ENCODE measurements around the gene WIZ.

The WIZ gene

DNA sequence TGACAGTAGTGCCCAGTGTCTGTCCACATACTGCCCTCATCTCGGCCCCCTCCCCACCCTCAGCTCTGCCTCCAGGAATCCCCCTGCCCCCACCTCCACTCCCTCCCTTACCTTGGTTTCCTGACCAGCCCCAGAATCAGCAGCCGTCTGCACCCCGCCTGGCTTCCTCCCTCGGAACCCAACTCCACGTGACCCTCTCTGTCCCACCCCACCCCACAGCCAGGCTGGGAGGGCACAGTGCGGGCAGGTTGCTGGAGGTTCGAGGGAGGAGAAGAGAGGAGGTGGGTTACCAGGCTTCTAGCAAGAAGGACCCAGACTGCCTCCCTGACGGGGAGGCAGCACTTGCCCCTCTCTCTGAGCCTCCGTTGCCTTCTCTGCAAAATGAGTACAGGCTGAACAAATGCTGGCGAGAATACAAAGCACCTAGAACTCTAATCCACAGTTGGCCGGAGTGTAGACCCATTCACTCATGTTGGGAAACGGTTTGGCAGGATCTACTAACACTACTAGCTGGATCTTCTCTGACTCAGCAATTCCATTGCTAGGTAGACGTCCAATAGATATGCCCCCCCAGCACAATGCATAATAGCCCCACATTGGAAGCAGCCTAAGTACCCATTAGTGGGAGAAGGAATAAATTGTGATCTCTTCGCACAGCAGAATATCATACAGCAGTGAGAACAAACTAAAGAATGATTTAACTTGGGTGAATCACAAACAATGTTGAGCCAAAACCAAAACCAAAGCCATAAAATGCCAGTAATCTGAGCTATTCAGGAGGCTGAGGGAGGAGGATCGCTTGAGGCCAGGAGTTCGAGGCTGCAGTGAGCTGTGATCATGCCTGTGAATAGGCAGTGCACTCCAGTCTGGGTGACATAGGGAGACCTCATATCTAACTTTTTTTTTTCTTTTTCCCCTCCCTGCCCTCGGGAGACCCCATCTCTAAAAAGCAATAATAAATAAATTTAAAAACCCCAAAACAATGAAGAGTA lies 14.9 kb upstream of the WIZ start, which contains the start of gene RASAL3:
Gene RASAL3, minus strand, starts transcription at position 151 of the 992 bp plus-strand sequence. CDS start 186 bp downstream, outside the sequence.
- DNase-seq = peak; percentile 84

DNA sequence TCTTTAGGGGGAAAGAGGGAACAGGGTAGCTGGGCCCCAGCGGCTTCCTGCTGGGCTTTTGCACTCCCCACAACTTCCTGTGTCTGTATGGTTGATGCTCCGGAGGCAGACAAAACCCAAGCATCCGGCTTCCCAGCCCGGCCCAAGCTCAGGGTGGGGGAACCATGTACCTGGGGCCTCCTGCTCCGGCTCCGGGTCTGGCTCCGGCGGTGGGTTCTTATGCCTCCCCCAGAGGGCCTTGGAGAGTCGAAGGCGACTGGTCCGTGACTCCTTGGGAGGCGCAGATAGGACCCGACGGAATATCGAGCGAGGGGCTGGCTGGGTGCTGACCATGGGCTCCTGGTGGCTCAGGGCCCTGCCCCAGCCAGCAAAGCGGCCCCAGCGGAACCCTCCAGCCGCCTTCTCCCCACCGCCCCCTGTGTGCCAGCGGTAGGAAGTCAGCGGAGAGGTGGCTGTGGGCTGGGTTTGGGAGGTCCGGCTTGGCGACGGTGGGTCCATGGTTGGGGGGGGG lies 14.2 kb upstream of the WIZ start:
- peak; percentile 89 for DNase-seq

DNA sequence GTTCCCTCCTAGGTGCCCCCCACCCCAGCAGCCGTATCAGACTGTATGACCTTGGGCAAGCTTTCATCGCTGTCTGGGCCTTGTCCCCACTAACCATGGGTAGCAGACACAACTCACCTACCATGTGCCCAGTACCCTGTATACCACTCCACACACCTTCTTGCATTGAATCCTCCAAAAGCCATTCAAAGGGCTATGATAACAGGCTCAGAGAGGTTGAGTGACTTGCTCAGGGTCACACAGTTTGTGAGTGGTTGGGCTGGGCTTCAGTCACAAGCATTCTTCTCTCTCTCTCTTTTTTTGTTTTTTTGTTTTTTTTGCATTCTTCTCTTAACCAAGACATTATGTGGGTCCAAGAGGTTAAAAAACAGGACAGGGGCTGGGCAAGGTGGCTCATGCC lies 11.9 kb upstream of the WIZ start:
- DNase-seq = no peak

DNA sequence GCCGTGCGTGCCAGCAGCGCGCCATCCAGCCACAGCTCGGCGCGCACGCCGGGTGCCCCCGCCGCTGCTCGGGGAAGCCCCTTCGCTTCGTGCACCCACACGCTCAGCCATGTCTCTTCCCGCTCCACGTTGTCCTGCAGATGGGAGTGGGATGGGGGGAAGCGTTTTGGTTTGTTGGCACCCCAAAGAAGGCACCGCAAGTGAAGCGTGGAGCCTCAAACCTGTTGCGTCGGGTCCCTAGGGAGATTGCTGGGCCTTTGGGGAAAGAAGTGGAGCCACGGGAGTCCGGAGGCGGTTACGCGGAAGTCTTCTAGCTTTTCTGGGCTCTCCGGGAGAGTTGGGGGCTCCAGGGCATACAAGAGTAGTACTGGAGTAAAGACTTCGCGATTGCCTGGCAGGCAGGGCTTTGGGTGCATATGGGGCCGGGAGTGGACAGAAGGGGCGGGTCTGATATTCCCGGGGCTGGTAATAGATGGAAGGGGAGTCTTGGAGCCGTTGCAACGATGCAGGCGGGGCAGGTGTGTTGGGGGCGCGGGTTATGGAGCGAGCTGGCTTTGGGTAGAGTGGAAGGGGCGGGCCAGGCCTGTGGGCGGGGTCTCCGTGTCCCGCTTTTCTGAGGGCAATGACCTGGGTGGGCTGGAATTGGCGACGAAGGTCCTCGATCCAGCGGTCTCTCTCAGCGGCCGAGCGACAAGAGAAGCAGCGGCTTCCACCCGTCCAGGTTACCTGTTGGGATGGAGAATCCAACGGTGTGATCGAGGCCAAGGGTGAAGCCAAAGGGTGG lies 8.1 kb upstream of the WIZ start:
- no peak for DNase-seq

DNA sequence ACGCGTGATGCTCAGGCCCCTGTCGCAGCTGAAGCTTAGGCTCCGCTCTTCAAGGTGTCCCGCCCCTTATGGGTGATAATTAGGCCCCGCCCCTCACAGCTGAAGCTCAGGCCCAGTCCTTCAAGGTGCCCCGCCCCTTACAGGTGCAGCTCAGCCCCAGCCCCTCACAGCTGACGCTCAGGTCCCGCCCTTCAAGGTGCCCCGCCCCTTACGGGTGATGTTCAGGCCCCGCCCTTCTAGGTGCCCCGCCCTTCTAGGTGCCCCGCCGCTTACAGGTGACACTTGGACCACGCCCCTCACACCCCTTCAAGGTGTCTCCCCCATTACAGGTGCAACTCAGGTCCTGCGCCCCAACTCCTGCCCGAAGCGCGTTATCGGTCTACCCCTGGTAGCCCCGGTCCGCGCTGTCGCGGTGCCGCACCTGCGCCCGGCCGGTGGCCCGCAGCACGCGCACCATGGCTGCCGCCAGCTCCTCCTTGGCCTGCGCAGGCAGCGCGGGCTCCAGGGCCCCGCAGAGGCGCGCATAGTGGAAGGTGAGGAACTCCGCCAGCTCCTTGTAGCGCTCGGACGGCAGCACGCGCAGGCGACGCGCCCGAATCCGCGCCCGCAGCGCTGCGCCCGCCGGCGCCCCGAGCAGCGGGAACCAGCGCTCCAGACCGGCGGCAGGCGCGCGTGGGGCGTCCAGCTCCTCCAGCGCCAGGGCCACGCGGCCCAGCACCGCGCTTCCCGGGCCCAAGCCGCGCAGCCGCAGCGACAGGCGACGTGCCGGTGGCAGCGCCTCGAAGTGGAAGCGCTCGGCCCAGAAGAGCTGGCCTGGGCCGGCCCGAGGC lies 7.3 kb upstream of the WIZ start:
- DNase-seq = no peak

DNA sequence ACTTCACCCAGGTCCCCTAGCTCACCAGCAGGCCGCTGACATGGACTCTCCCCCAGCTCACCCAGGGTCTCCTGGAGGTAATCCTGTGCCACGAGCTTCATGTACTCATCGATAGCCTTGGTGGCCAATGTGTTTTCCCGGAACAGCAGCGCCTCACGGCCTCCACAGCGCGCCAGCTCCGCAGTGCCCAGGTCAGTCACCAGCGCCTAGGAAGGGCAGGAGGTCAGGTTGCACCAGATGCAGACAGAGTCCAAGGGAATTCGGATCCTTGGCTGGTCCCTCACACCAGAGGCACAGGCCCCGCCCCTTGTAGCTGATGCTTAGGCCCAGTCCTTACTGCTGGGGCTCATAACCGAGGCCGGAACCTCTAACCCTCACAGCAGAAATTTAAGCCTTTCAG lies 6.7 kb upstream of the WIZ start:
- DNase-seq = no peak

DNA sequence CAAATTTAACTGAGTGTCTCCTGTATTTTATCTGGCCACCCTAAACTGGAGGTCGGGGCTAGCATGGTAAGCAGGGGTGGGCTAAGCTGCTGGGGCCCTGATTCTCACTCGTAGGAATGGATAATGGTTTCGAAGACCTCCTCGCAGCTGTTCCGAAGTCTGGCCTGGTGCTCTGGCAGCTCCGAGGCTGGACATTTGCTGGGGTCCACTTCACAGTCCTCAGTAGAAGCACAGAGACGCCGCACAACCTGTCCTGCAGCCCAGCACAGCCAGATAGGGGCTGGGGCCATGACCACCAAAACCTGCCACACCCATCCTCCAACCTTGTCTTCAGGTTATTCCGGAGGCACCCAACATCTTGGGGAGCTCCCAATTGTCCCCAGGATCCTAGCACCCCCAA lies 6.2 kb upstream of the WIZ start:
- DNase-seq = no peak

DNA sequence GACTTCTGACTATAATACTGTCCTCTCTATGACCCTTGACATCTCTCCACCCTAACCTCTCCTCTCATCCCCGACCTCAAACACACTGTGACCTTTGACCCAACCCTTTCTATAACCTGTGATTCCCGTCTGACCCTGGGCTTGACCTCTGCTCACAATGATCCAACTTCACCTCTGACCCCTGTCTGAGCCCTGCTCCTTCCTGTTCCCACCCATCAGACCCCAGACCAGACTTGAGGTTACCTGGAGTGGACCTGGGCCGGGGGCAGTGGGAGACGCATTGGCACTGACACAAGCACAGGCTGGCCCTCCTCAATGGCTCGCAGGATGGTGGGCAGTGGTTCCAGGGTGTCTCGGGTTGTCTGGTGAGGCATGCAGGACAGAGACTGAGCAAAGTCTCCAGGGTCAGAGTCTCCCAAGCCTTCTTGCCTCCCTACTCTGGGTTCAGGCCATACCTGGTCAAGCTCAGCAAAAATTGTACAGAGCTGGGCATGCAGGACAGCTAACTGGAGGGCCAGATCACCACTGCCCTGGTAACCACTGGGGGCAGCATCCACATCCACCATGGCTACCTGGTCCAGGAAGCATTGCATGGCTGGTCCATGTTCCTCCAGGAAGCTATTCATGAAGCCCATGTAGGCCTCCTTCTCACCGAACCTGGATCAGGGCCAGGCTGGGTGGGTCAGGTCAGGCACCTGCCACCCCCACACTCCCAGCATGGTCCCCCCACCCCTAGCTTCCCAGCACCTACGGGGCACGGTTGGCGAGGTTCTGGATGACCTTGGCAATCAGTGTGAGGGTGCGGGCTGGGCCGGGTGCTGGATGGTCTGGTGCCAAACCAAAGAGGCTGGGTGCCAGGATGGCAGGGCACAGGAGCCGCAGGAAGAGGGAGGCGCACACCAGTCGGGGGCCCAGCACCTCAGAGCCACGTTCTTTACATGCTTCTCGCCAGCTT lies 4.4 kb upstream of the WIZ start:
- no peak for DNase-seq

DNA sequence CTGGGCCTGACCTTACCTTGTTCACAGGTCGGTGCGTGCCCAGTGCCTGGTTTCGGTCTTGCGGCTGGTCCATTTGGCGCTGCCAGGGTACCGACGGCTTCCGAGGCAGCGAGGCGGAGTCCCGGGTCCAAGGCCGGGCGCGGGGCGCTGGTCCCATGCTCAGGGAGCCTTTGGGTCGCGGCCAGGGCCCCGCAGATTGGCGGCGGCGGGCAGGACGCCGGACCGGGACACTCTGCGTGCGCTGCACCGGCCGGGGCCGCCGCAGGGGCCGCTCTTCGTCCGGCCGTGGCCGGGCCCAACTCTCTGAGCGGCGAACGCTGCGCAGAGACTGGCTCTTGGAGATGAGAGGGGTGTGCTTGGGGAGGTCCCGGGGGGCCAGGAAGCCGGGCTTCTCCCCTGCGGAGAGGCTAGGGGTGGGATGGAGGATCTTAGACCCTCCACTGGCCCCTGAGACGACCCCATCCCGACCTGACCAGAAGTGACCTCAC lies 3.4 kb upstream of the WIZ start:
- no peak for DNase-seq

DNA sequence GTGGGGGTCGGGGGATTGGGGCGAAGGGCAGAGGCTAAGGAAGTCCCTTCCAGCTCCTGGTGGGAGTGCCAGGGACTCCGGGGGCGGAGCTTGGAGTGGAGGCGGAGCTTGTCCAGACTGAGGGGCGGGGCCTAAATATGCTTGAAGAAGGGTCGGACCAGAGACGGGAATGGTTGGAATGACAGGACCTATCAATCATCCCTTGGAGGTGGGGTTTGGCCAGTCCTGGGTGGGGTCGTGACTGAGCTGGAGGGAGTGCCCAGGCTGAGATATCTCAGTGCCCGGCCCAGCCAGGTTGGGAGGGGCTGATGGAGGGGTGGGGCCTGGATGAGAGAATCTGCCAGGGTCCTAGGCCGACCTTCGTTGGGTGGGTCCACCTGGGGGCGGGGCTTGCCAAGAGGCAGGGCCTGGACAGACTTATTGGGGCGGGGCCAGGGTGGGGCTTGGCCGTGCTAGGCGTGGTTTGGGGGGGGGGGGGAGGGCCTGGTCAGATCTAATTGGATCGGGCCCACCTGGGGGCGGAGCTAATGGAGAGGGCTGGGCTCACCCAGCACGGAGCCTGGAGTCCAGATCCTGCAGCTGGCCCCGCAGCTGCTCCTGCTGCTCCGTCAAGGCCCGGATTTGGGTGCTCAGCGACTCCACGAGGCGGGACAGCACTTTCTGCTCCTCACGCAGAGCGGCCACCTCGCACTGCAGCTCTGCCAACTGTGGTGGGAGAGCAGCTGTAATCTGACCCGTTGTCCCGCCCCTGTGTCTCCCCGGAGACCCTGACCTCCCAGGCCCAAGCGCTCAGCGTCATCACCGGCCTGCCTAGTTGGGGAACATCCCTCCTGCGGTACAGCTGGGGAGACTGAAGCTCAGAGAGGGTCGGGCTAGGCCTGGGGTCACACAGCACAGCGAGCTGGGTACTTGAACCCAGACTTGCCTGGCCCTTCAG lies 2.6 kb upstream of the WIZ start:
- no peak for DNase-seq

DNA sequence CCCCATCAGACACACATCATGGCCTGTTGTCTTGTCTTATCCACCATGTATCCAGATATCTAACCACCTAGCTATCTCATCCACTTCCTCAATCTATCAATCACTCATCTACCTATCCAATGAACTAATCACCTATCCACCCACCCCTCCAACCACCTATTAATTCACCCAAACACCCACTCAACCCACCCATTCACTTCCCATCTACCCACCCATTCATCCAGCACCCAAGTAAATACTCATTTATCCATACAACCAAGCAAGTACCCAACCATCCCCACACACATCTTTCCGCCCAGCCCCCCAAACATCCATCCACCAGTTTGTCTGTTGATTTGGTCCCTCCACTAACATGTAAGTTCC lies 753 bp upstream of the WIZ start:
- no peak for DNase-seq

DNA sequence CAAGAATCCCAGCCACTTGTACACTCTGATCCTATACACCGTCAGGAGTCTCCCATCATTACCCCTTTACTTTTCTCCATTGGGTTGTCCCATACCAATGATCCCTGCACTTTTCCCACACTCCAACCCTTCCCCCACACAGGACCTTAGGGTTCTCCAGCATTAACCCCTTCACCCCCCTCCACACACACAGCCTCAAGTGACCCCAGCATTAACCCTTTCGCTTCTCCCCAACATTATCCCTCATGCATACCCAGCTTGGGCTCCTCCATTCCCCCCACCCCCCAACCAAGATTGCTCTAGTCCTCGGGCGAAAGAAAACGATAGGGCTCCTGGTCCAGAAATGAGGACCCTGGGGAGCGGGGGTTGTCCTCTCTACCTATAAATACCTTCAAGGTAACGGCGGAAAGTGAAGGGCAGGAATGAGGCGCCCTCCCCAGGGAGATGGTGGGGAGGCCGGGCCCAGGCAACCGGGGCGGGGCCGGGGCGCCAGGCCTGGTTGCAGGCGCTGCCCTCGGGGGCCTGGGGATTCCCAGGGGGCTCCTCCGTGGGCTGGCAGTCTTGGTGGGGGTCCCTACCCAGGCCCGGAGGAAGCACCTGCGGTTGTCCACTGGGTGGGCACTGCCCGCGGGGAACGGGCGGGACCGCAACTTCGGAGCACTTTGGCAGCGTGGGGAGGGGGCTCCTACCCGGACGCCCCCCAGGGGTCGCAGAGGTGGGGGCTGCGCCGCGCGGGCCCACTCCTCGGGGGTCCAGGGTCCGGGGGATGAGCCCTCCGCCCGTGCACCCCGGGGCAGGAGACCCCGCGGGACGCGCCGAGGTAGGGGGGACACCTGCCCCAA lies 757 bp downstream of the WIZ start:
- no peak for DNase-seq

DNA sequence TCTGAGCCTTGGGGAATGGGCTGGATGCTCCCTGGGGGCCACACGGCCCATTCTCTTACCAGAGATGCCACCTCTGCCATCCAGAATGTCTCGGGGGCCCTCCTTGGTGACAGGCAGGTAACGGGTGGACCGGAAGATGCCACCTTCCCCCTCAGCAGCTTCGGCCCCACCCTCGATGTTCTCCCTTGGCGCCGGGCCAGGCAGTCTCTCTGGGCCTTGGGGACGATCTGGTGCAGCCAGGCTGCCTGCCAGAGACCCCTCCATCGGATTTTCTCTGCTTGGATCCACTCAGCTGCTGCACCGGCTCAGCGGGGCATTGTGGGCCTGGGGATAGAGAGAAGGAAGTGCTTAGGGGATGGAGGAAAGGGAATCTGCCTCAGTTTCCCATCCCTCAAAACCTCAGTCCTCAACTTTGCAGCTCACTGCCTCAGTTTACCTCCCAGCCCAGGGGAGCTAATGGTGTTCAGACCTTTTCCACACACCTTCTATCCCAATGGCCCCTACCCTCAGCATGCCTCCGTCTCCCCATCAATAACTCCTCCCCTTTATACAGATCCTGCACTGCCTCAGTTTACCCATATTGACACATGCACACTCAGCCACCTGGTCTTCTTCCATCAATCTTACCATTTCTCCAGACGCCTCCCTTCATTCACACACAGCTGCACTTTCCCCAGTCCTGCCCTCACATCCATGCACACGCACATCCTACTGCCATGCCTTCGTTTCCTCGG lies 1.5 kb downstream of the WIZ start:
- DNase-seq = no peak

DNA sequence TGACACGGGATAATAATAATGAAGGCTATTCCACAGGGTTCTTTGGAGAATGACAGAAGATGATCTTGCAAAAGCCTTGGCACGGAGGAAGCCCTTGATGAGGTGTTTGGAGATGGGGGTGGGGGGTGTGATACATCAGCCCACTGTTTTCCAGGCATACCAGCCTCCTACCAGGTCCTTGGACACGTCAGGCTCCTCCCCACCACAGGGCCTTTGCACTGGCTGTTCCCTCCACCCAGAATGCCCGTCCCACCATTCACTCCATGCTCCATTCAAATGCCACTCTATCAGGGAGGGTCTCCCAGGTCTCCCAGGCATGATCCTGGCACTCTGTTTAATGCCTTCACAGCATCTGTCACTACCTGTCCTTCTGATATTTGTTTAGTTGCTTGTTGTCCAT lies 2.7 kb downstream of the WIZ start:
- no peak for DNase-seq

DNA sequence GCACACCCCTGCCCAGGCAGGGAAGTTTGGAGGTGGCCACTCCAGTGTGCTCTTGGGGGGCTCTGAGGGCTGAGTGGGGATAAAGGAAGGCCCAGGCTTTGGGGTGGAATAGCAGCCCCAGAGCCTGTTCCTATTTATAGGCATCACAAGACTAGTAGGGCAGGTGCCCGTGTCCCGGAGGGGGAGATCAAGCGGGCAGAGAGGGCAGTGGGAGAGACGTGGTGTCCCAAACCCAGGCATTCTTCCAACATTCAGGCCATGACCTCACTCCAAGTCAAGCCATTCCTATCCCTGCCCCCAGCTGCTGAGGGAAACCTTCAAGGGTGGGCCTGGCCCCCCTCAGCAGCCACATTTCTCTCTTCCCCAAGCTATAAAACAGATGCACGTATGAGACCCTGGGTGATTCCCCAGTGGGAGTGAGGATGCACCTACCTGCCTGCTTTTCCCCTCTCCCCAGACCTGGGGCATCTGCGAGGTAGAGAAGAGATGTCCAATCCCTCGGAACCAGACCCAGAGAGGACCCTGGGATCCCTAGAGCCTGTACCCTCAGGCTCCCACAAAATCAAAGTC lies 3.9 kb downstream of the WIZ start:
- no peak for DNase-seq

DNA sequence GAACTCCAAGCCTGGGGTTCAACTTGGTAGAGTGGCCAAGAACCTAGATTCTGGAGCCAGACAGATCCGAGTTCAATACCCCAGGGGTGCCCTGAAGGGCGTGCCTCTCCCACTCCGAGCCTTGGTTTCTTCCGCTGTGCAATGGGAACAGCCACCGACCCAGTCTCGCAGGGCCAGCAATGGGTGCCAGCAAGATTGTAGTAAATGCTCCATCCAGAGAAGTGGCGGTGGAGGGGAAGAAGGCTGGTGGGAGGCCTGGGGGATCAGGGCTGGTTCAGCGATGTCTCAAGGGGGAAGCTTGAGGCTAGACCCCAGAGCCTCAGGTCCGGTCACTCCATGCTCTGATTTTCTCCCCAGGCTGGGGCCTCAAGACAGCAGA lies 4.5 kb downstream of the WIZ start:
- DNase-seq = no peak

DNA sequence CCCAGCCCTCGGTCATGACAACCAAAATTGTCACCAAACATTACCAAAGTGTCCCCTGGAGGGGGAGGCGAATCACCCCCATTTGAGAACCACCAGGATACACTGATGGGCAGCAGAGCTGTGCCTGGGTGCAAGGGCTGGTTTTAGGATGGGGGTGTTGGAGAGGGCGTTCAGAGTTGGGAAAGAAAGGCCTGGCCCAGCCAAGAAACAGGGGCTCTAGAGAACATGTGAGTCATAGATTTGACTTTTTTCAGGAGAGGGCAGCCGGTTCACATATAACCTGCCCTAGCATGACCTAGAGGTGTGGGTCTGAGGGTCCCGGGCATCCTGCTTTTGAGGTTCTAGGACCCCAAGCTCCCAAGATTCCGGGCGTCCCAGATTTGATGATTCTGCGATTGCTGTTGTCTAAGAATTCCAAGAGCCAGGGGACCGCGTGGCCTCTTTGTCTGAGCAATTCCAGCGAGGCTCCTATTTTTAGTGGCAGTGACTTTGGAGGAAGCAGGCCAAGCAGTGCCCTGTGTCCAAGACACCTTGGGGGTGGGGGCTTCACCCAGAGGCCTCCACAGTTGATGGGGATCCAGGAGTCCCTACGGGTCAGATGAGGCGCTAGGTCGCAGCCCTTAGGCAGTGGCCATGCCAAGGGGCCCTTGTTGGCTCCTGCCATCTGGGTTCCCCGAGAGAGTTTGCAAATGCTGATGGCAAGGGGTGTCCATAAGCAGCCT lies 5.1 kb downstream of the WIZ start:
- DNase-seq = no peak

DNA sequence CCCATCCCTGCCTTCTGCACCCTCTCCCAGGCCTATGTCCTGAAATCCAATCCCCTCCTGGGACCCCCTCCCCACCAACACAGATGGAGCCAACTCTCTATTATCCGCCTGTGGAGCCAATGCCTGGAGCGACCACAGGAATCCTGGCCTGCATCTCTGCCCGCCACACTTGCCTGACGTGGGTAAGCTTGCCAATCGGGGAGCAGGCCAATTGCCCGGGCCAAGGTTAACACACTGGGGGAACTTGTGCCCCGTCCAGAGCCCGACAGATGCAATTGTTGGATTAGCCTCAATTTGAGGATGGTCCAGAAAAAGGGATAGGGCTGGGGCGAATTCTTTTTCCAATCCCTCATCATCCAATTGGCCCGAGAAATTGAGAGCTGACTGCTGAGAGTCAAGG lies 5.9 kb downstream of the WIZ start:
- no peak for DNase-seq

Measured in activated CD4-positive, alpha-beta T cell treated with anti-CD3 and anti-CD28 coated beads, Interleukin-2, amount 50 U/mL, for 16 hours (primary cell).